GM21825 (cell line): ENCODE measurements around the gene PLXNA4.
"Not testable (repeated sequence)": the region's sequence is repeated elsewhere in the genome, so short reads cannot be mapped to it uniquely, and the experiment has no call there.

Experiments used
- ATAC-seq: cut with Tn5 transposase; IDR thresholded peaks from one replicate; pipeline ENCODE4 v1.9.1; 2021; ENCODE audit warnings: mild to moderate bottlenecking, moderate library complexity; ENCODE audit not compliant: unreplicated experiment

The PLXNA4 gene

DNA sequence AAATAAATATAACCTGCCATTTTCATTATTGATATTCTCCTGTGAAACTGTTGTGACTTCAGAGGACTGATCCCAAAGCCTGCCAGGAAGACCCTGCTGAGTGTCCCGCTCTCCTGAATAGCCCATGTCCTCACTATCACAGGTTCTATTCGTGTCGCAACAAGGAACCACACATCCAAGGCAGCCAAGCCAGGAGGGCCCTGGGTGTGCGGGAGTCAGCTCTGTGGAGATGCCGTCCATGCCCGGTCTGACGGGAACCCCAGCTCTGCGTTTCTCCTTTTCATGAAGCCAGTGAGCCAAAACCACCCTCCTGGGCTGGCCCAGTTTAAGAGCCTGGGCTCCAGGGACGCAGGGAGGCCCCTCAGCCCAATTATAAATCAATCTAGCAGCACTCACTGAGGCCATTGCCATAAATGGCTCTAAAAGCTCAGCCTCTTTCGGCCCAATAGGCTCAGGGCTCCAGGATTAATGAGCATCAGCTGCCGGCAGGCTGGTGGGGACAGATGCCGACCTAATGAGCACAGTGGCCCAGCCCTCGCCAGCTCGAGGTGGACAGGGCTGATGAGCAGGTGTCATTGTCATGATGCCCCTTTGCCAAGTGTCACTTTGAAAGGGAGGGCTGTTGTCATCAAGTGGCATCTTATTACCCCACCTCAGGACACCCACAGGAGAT, 177.9 kb downstream of the PLXNA4 start:
- ATAC-seq, result no peak

DNA sequence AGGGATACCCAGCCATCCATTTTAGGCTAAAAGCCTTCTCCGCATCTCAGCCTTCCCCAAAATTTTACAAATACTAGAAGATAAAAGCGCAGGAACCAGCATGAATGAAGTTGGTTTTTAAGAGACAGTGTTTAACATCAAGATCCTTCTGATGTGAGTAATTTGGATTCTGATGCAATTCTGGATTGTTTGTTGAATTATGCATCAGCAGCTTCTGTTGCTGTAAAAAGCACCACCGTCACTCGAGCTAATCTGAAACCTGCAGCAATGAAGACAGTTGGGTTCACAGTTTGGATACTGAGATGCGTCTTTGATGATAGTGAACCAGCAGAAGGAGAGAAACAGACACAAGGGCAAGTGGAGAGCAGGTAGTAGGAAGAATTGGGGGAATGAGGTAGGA, 179.2 kb downstream of the PLXNA4 start:
- no peak for ATAC-seq

DNA sequence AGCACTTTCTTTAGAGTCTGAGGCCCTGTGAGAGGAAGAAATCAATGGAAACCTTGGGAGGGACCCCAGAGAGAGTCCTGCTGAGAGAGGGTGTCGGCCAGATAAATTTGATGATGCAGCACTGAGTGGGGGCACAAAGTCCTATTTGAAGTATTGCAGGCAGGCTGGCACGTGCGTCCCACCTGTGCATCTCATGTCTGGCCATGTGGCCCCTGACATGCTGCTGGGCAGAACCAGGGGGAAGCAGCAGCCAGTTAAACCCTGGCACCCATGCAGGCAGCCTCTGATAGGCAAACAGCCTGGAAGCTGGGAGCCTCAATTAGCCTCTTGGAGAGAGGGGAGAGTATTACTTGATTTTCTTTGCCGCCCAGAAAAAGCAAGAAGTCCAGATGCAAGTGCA, 180.9 kb downstream of the PLXNA4 start:
- no peak for ATAC-seq

DNA sequence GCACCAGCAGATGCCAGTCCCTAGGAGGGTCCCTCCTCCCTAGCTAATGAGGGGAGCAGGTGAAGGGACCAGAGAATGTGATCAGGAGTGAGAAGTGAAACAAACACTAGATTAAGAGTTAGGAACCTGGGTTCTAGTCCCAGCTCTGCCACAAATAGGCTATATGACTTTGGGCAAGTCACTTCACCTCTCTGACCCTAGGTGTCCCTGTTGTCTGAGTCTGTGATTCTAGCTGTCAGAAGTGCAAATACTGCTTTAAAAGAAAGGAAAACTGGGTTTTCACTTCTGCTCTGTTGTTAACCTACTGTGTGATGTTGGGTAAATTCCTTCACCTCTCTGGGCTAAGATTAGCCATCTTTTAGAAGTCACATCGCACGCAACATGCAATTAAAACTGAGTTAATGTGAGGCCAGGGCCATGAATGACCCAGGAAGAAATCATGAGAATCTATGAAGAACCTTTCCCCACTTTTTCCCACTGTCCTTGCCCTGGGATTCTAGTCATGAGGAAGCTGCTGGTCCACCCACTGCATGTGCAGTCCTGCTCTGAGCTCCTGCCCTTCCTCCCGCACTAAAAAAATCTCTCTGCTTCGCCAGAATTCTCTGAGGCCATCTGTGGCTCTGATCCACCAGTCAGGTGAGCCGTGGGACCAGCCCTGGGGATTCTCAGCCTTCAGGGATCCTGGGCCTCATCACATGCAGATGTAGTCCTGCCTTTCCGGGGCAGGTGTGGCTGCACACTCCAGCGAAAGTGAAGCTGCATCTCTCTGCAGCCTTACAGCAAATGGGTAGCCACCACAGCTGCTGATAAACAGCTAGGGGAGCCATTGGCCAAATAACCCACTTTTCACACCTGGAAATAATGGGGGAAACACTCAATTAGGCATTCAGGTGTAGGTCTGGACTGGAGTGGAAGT, 181.7 kb downstream of the PLXNA4 start:
- no peak for ATAC-seq

DNA sequence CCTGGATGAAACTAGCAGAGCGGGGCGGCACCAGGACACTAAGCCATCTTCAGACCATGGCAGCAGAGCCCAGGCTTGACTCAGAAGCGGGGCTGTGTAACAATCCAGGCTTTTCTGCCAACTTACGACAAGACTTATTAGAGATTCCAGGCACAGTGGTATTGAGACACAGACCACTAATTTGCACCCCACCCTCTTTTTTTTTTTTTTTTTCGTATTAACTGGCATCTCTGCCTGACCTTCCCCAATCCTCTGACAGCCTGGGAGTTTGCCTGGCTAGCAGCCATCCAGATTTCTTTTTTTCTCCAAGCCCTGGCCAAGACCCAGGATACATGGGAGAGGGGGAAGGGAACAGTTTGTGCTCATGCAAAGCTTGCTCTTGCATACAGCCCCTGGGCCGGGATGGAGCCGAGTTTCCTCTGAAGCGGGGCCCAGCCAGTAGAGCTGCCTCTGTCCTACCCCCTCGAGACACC, 182.4 kb downstream of the PLXNA4 start:
- no peak for ATAC-seq

DNA sequence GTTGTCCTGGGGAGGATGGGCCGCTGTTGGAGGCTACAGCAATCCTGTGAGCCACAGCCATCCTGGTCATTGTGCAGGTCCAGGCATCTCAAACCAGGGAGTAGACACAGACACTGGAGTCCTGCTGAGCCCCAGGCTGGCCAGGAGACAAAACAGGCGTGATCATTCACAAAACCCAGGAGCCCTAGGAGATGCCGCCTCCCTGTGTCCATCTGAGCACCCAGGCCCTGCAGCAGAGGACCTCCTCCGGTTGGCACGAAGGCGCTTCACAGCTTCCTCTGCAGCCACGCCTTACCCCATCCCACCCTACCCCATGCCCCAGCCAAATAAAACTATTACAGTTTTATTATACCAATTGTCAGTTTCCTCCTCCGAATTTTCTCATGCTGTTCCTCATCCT, 183.6 kb downstream of the PLXNA4 start:
- ATAC-seq, result no peak

DNA sequence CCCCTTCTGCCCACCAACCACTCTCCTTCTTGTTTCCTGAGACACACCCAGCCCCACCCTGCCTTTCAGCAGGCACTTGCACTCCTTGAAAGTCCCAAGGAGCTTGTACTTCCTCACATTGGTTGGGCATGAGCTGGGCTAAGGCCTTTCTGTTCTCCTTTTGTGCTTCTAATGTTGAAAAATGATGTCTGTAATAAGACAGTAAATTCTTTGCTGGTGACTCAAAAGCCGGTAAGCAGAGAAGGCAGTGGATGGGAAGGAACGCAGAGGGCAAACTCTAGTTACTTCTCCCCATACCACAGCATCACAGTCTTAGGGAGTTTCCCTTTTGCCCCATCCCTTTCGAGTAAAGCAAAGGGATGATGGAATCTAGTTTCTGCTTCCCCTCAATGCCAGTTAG, 185.6 kb downstream of the PLXNA4 start:
- ATAC-seq, result no peak

DNA sequence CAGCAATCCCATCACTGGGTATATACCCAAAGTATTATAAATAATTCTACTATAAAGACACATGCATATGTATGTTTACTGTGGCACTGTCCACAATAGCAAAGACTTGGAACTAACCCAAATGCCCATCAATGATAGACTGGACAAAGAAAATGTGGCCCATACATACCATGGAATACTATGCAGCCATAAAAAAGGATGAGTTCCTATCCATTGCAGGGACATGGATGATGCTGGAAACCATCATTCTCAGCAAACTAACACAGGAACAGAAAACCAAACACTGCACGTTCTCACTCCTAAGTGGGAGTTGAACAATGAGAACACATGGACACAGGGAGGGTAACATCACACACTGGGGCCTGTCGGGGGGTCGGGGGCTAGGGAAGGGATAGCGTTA, 186.2 kb downstream of the PLXNA4 start:
- ATAC-seq, result not testable (repeated sequence)

DNA sequence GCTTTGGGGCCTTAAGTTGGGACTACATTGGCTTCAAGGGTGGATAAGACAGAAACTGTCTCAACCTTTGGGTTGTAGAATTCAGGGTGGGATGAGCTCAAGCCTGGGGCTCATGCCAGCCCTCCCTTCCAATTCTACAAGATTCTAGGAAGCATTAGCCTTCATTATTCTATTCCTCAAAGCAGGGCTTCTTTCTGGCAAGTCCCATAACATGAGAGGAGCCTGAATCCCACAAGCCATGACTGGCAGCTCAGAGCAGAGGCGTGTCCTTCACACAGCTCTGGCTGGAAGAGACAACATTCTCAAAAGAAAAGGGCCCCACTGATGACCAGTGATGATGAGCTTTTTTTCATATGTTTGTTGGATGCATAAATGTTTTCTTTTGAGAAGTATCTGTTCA, 187.6 kb downstream of the PLXNA4 start:
- ATAC-seq, result no peak

DNA sequence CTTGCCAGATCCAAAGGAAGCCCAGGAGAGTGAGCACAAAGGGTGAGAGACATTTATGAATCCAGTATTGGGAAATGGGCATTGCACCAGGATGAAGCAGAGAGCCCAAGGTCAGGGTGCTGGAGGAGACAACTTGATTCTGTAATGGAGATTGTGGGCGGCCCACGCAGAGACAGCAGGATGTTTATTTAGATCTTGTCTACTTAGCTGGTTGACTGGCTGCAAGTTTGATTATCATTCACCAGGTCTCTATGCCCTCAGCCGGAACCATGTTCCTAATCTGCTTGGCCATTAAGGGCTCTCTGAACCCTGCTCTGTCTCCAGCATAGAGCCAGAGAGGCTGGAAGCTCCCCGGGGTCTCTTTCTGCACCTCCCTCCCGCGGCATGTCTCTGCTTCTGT, 188.7 kb downstream of the PLXNA4 start:
- no peak for ATAC-seq

DNA sequence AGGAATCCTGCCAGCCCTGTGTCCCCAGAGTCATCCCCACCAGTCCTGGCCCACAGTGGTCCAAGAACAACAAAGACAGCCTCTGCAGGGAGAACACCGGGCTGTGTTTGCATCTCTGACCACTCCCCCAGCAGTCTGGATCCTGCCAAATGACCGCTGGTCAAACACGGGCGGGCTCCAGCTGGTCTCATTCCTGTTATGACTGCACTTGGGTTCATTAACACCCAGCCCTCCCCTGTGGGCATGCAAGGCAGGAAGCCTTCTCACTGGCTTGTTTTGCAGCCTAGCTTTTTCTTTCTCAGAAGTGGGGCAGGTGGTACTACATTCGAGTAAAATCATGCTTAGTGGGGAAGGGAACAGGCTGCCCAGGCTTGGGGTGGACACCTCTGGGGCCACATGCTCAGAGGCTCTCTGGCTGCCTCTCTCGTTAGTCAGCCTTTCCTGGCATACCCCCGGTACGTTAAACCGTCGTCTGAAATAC, 190.0 kb downstream of the PLXNA4 start:
- ATAC-seq, result no peak

DNA sequence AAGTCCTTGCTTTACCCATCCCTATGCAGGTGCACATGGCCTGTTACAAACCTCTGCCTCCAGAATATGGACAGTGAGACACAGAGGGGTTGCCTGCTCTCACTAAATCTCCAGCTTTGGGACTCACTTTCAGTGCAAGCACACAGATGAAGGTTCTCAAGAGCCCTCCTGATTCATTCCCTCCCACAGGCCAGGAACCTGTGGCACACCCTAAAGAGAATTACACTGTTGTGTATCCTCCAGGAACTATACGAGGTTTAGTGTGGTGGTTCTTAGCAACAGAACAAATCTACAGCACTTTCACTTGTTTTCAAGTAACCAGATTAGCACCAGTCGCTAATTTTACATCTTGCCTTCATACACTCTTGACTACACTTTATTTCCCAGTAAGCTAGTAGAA, 192.3 kb downstream of the PLXNA4 start:
- no peak for ATAC-seq

DNA sequence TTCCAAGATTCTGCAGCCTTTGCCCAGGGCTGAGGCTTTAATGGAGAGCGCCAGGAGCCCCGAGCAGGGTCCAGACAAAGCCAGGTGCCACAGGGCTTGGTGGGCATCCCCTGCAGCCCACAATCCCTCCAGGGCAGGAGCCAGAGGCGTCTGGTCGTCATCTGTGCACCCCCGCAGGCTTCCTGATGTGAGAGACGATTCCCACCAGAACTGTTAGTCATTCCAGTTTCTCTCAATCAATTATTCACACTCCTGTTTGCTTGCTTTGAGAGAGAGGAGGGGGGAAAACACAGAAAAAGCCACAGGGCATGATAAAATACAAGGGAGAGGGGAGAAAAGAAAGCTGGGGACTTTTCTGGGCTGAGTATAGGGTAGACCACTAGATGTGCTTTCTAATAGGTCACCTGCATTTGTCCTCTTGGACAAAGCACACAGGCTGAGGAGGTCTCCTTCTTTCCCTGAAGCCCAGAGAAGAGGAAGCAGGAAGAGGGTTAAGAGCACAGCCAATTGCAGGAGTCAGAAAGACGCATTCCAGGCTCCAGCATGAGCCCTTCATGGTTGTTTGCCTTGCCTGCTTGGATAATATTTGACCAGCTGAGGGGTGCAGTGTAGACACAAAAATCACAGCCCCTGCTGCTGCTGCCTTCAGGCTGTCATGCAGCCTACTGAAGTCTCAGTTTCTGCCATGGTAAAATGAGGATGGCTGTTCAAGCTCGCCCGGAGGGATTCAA, 194.4 kb downstream of the PLXNA4 start:
- ATAC-seq, result no peak

DNA sequence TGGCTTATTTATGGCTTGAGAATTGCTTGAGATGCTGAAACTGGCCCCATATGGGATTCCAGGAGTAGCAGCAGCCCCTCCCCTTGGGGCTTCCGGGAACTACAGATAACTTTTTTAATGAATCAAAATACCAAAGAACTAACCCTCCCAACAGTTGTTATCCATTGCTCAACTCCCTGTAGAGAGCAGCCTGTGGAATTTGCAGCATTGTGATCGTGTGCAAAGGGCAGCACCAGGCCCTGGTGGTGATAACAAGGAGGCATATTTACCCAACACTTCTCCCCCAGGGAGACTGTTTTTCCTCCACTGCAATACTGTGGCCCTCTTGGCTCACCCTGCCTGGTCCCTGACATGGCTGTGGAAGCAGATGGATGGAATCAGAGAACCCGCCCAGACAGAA, 196.2 kb downstream of the PLXNA4 start:
- no peak for ATAC-seq

DNA sequence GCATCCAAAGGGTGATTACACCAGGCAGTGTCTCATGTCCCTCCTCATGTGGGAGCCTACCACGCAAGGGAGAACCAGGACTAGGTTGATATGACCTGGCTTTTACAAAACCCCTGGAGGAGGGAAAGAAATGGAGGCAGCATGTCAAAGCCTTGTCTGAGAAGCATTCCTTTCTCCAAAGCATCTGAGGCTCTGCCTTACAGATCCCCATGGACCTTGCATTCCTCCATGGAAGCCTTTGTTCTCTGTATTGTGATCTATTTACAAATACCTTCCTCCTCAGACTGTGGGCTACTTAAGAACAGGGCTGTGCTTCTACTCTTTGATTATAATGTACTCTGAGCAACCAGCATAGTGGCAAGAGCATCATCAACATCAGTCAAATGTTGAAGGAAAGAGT, 197.0 kb downstream of the PLXNA4 start:
- no peak for ATAC-seq

DNA sequence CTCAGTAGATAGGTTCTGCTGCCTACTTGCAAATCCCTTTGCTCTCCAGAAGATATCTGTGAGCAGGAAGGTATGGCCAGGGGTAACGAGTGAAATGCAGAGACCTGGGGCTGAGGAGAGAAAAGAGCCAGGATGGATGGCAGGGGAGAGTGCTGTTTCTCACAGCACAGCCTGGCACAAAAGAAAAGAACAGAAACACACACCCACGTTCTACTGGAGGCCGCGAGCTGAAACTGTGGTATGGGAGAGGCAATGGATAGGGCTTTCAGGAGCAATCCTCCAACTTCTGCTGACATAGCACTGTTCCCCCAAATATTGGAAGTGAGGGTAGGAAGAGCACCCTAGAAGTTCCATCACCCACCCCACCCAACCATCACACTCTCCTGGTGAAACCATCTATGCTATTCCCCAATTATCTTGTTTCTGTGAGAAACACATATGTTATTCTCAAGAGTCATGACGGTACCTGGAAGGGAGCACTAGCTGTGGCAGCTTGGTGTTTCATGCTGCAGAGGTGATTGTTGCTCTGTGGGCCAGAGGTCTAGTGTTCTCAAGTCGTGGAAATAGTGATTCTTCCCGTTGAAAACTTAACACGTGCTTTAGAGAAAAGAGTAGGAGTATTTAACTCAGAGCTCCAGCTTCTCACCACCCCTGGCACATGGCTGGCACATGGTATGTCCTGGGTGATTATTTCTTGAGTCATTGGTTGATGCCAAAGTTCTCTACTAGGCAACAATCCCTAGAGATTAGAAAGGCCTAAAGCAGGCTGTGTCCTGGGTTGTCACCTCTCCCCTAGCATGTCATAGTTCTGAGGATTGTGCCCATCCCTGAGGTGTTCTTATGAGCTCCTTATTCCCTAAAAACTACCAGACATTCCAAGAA, 198.3 kb downstream of the PLXNA4 start:
- ATAC-seq, result no peak

DNA sequence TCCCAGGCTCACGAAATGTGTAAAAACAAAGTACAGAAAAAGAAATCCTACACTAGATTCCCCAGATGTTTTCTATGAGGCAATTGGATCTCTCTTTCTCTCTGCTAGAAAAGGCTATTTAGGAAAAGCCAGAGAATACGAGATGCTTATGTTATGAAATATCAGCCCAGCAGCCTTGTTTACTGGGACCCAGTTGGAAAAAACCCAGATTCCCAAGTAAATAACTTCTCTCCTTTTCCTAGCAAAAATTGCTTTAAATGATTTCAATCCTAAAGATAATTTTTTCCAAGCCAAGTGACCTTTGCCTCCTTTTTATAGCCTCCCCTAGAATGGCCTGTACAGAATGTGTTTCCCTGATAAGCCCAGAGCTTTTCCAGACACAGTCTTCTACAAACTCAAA, 199.3 kb downstream of the PLXNA4 start:
- no peak for ATAC-seq

DNA sequence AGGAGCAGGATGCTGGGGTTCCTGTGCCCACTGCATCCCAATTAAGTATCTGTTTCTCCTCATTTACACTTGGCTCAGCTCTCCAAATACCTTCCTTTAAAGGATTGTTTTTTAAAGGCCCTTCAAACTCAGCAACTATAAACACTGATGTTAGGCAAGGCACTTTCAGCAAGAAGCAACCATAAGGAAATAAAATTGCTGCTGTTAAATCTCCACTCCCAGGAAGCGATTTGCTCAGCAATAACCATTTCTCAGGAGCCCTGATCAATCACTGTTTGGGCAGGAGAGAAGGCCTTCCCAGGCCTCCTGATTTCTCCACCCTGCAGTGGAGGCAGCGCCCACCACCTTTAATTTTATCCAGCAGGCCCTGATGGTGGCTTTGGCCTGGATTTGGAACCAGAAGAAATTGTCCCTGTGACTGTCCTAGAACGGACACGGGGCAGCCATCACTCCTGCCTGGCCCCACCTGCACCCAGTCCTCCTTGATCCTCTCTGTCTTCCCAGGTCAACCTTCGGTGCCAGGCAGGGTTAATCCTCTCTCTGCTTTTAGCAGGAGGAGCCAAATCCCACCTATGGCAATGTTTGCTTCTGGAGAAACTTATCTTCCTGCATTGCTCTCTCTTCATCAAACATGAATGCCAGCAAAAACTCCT, 199.8 kb downstream of the PLXNA4 start:
- no peak for ATAC-seq

DNA sequence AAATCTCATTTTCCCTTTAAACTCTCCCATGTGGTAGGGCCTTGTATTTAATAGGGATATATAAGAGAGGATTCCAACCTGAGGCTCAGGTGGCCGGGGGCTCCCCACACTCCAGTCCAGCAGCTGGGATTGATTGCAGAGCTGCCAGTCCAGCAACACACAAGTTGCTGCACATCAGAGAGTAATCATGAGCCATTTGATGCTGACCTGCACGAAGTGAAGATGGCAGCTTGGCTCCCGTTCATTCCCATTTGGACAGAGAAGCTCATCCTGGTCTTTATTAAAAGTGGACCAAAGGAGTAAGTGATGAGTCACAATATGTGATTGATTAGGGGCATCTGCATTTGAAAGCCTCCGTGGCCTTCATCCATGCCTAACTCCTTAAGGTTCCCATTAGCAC, 202.4 kb downstream of the PLXNA4 start:
- no peak for ATAC-seq

DNA sequence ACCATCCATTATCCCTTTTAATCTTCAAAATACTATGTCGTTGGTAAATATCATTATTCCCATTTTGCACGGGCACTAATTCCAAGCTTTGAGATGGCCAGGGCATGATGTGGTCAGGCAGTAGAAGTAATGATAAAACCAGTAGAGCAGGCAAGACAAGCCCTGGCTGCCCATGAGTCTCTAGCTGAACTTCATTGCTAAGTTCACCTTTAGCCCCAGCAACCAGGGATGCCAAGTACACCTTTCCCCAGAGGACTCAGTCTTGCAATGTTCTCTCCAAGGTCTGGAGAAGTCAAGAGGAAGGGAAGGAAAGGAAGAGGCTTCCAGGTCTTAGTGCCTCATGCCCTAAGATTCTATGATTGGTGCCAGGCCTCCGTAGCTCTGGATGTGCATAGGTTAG, 203.2 kb downstream of the PLXNA4 start:
- no peak for ATAC-seq
